ENCODE results near the gene CES5A.
"Not testable (repeated sequence)": the region's sequence is repeated elsewhere in the genome, so short reads cannot be mapped to it uniquely, and the experiment has no call there.

Gene CES5A, protein sequence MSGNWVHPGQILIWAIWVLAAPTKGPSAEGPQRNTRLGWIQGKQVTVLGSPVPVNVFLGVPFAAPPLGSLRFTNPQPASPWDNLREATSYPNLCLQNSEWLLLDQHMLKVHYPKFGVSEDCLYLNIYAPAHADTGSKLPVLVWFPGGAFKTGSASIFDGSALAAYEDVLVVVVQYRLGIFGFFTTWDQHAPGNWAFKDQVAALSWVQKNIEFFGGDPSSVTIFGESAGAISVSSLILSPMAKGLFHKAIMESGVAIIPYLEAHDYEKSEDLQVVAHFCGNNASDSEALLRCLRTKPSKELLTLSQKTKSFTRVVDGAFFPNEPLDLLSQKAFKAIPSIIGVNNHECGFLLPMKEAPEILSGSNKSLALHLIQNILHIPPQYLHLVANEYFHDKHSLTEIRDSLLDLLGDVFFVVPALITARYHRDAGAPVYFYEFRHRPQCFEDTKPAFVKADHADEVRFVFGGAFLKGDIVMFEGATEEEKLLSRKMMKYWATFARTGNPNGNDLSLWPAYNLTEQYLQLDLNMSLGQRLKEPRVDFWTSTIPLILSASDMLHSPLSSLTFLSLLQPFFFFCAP

DNA sequence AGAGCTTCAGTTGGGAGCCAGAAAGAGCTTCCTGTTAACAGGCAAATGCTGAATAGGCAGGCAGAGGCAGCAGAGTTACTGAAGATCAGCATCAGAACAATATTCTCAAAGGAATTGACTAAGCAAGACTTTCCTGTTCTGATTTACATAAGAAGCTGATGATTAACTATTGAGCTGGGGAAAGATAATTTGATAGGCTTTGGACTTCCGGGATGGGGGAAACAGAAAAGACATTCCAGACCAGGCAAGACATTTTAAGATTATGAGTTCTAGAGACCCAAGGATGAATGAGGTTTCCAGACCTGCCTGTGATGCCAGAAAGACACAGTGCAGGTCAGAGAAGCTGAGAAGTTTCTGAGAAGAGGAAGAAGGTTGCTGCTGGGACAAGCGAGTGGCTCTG, at the start of gene CES5A:
TSS of gene CES5A (minus strand) at position 101 of the 400 bp plus-strand sequence. CDS start 152 bp downstream, outside the sequence.
- no peak for DNase-seq (ENCODE audit: low read depth)
- no peak within 1 kb of the TSS for H3K4me3 ChIP-seq (ENCODE audit: control insufficient read depth, low read depth, low read length)
- TF ChIP-seq, protein P1, sequence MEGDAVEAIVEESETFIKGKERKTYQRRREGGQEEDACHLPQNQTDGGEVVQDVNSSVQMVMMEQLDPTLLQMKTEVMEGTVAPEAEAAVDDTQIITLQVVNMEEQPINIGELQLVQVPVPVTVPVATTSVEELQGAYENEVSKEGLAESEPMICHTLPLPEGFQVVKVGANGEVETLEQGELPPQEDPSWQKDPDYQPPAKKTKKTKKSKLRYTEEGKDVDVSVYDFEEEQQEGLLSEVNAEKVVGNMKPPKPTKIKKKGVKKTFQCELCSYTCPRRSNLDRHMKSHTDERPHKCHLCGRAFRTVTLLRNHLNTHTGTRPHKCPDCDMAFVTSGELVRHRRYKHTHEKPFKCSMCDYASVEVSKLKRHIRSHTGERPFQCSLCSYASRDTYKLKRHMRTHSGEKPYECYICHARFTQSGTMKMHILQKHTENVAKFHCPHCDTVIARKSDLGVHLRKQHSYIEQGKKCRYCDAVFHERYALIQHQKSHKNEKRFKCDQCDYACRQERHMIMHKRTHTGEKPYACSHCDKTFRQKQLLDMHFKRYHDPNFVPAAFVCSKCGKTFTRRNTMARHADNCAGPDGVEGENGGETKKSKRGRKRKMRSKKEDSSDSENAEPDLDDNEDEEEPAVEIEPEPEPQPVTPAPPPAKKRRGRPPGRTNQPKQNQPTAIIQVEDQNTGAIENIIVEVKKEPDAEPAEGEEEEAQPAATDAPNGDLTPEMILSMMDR (IDR thresholded peaks at IDR 0.05; ENCODE audit: control insufficient read depth, insufficient read depth, low read depth, low read length, missing control alignments), result no peak

DNA sequence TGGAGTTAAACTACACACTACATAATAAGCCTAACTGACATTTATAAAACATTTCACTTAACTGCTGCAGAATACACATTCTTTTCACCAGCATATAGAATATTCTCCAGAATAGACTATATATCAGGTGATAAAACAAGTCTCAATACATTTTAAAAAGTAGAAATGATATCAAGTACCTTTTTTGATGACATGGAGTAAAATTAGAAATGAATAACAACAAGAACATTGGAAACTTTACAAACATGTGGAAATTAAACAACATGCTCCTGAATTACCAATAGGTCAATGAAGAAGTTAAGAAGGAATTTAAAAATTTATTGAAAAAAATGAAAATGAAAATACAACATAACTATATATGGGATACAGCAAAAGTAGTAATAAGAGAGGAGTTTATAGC, 47.5 kb upstream of the CES5A start:
- DNase-seq (ENCODE audit: low read depth), result no peak
- TF ChIP-seq, protein P1 (IDR thresholded peaks at IDR 0.05; ENCODE audit: control insufficient read depth, insufficient read depth, low read depth, low read length, missing control alignments), result no peak
- H3K4me3 ChIP-seq (ENCODE audit: control insufficient read depth, low read depth, low read length), result no peak overlapping the region

DNA sequence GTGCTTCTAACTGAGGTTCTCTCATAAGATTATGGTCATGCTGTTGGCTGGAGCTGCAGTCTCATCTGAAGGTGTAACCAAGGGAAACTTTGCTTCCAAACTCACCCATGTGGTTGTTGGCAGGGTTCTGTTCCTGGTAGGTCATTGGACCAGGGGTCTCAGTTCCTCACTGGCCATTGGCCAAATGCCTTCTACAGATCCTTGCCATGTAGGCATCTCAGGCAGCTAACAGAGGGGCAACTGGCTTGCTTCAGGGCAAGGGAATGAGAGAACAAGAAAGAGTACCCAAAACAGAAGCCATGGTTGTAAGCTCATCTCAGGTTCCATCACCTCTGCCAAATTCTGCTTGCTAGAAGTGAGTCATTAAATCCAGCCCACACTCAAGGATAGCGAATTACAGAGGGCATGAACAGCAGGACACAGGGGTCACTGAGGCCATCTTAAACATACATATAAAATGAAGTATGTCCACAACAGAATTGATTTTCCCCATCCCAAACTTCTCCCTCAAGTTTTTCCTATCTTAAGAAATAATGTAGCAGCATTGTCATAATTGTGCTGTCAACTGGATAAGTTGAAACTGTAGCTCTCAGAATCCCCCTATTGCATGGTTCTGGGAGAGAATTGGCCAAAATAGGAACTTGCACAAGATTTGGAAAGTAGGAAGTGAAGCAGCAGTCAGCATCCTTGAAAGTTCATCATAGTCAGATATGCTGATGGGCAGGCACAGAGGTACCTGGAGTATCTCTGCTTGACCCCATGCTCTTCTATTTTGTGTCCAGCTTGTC, 42.4 kb upstream of the CES5A start:
- no peak for DNase-seq (ENCODE audit: low read depth)
- H3K4me3 ChIP-seq (ENCODE audit: control insufficient read depth, low read depth, low read length), result no peak overlapping the region
- TF ChIP-seq, protein P1 (IDR thresholded peaks at IDR 0.05; ENCODE audit: control insufficient read depth, insufficient read depth, low read depth, low read length, missing control alignments), result no peak

DNA sequence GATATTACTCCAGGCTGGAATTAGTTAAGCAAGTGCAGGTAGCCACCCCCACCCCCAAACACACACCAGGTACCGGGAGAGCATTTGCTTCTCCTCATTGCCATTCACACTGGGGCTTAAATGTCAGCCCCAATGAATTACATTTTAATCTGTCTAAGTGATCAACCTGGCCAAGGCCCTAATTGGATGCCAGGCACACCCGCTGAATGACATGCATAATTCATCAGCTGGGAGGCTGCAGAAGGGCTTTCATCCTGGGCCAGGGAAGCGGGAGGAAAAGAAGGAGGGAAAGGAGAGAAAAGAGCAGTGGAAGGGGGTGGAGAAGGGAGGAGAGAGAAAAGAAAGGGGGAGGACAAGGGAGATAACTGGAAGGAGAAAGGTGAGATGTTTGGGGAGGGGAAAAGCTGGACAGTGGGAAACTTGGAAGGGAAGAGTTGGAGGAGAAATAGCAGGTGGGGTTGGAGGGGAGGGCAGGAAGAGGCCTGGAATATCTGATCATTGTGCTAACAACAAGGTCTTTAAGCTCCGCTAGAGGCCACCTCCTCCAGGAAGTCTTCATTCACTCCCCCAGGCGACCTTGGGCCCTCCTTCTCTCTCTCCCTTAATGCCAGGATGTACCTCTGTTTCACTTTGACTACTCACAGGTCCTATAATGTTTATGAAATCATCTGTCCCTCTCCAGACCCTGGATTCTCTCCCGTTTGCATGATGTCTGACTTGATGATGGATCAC, 40.1 kb upstream of the CES5A start:
- TF ChIP-seq, protein P1 (IDR thresholded peaks at IDR 0.05; ENCODE audit: control insufficient read depth, insufficient read depth, low read depth, low read length, missing control alignments), result no peak
- H3K4me3 ChIP-seq (ENCODE audit: control insufficient read depth, low read depth, low read length), result no peak overlapping the region
- DNase-seq (ENCODE audit: low read depth), result no peak

DNA sequence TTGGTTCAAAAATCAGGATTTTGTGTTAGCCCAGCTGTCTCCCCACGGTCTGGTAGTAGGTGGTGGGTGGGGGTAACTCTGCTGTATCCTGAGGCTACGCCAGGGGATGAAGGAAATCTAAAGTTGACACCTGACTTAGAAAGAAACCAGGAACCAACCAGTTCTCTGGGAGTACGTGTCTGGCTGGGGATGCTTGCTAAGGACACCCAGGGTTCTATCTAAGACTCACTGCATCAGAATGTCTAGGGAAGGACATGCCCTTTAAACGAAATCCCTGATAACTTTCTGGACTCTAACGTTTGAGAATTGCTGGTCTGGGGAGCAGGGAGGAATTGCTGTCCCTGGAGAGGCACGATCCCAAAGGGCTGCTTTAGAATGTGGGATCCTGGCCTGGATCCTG, 39.2 kb upstream of the CES5A start:
- TF ChIP-seq, protein P1 (IDR thresholded peaks at IDR 0.05; ENCODE audit: control insufficient read depth, insufficient read depth, low read depth, low read length, missing control alignments), result no peak
- no peak overlapping the region for H3K4me3 ChIP-seq (ENCODE audit: control insufficient read depth, low read depth, low read length)
- DNase-seq (ENCODE audit: low read depth), result no peak

DNA sequence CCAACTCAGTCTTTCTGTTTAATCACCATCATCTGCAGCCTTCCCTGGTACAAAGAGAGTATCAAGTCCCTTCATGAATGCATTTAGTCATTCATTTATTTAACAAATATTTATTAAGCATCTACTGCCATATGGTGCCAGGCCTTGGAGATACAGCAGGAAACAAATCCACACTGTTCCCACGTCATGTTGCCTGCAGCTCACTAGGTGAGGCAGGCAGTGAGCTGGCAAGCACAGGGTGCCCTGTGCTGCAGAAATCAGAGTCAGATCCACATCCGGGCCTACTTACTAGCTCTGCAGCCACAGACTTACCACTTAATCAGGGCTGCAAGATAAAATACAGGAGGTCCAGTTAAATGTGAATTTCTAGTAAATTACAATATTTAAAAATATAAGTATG, 38.5 kb upstream of the CES5A start:
- TF ChIP-seq, protein P1 (IDR thresholded peaks at IDR 0.05; ENCODE audit: control insufficient read depth, insufficient read depth, low read depth, low read length, missing control alignments), result no peak
- DNase-seq (ENCODE audit: low read depth), result no peak
- H3K4me3 ChIP-seq (ENCODE audit: control insufficient read depth, low read depth, low read length), result no peak overlapping the region

DNA sequence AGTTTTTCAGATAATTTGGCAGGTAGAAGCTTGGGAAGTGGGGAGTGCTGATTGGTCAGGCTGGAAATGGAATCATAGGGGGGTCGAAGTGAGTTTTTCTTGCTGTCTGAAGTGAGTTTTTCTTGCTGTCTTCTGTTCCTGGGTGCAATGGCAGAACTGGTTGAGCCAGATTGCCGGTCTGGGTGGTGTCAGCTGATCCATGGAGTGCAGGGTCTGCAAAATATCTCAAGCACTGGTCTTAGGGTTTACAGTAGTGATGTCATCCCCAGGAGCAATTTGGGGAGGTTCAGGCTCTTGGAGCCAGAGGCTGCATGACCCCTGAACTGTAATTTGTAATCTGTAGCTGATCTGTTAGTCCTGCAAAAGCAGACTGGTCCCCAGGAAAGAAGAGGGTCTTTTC, 37.9 kb upstream of the CES5A start:
- DNase-seq (ENCODE audit: low read depth); H3K4me3 ChIP-seq (ENCODE audit: control insufficient read depth, low read depth, low read length): not testable (repeated sequence)

All from AG09309 (cell line).